ENCODE data around the gene SHB. TPM values are rescaled to one million over a fixed set of nuclear protein-coding genes. Genes with fewer than 3 reads are reported as not detected.

Gene SHB
- total RNA-seq, 1 donor from 2014 or later: 22.5 TPM

DNA sequence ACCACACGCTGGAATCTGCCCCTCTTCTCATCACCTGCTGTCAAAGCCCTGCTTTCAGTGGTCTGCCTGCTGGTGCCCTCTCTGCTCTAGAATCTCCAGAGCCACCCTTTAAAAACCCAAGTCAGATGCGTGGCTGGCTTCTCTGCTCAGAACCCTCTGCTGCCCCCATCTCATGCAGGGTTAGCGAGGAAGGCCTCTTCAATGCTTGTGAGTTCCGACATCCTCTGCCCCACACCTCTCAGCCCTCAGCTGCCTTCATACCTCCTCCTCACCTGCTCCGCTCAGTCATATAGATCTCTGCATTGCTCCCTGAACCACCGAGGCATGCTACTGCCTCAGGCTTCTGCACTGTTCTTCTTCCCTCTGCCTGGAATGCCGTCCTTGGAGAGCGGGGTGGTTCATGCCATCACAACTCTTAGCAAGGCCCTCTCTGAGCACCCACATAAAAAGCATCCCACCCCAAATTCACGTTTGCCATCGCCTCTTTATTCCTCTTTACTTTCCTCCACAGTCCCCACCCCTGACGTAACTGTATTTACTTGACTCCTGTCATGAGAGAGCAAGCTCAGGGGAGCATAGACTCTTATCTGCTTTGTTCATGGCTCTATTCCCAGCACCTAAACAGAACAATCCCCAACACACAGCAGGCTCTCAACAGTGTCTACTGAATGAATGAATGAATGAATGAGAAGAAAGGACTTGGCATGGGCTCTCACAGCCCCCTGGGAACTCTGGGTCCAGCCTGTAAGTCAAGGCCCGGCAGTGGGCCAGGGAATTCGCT lies 10.4 kb downstream of the SHB start:
- H3K27me3 Mint-ChIP-seq: no peaks in the 10 kb centered on the region
- no peak for TF ChIP-seq CTCF (IDR thresholded peaks at IDR 0.05; ENCODE audit: unreplicated experiment)
- DNase-seq (ENCODE audit: low spot score, unreplicated experiment): no peak
- H3K4me1 Mint-ChIP-seq (ENCODE audit: low read depth): peaks cover 35% of the 10 kb centered on the region
- no peak overlapping the region for H3K4me3 Mint-ChIP-seq (ENCODE audit: low read depth)
- H3K36me3 Mint-ChIP-seq (ENCODE audit: insufficient read depth): peaks cover 2% of the 10 kb centered on the region
- H3K9me3 Mint-ChIP-seq (ENCODE audit: low read depth): no peaks in the 10 kb centered on the region
- H3K27ac Mint-ChIP-seq: peak overlapping the region; percentile 22

- peaks cover 2% of the 10 kb centered on the region for H3K36me3 Mint-ChIP-seq (ENCODE audit: insufficient read depth)
- H3K4me1 Mint-ChIP-seq (ENCODE audit: low read depth): peaks cover 37% of the 10 kb centered on the region
- no peak for DNase-seq (ENCODE audit: low spot score, unreplicated experiment)
- no peaks in the 10 kb centered on the region for H3K9me3 Mint-ChIP-seq (ENCODE audit: low read depth)
- no peak overlapping the region for H3K4me3 Mint-ChIP-seq (ENCODE audit: low read depth)
- H3K27me3 Mint-ChIP-seq: no peaks in the 10 kb centered on the region
- no peak overlapping the region for H3K27ac Mint-ChIP-seq
- TF ChIP-seq CTCF (IDR thresholded peaks at IDR 0.05; ENCODE audit: unreplicated experiment): no peak
These were observed 11.4 kb downstream of the SHB start for GRCh38 chr9:38057416-38058195.

GRCh38 chr9:38054653-38055052 lies 14.4 kb downstream of the SHB start:
- H3K27ac Mint-ChIP-seq: no peak overlapping the region
- H3K4me1 Mint-ChIP-seq (ENCODE audit: low read depth): peaks cover 44% of the 10 kb centered on the region
- TF ChIP-seq CTCF (IDR thresholded peaks at IDR 0.05; ENCODE audit: unreplicated experiment): no peak
- DNase-seq (ENCODE audit: low spot score, unreplicated experiment): no peak
- no peak overlapping the region for H3K4me3 Mint-ChIP-seq (ENCODE audit: low read depth)
- H3K36me3 Mint-ChIP-seq (ENCODE audit: insufficient read depth): peaks cover 5% of the 10 kb centered on the region
- no peaks in the 10 kb centered on the region for H3K9me3 Mint-ChIP-seq (ENCODE audit: low read depth)
- no peaks in the 10 kb centered on the region for H3K27me3 Mint-ChIP-seq

DNA sequence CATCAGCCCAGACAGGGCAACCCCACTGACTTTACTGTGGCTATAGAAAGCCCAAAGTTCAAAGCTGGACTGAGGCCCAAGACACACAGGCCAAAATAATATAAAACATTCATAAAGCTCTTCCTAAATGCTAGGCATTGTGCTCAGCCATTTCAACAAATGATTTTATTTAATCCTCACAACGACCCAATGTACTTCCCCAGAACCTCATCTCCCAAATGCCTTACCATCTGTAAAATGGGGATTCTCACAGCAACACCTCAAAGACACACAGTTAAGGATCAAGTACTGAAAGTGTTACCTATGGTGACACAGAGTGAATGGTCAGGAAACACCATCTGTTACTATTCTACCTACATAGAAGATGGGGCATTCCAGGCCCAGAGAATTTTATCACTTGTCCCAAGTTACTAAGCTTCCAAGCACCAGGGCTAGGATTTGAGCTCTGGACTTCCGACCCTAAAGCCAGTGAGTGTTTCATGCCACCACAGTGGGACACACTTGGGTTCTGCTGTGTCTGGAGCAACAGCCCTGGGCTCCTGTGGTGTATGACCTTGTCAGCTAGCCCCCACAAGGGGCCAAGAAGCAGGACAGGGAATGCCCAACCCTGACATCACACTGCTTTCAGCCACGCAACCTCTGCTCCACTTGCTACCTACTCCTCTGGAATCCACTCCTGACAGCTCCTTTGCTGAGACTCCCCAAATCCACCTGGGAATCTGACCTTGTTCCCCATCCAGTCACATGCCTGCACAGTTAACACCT lies 15.1 kb downstream of the SHB start:
- H3K36me3 Mint-ChIP-seq (ENCODE audit: insufficient read depth): peaks cover 4% of the 10 kb centered on the region
- H3K27ac Mint-ChIP-seq: peak overlapping the region; percentile 15
- no peak for TF ChIP-seq CTCF (IDR thresholded peaks at IDR 0.05; ENCODE audit: unreplicated experiment)
- no peaks in the 10 kb centered on the region for H3K9me3 Mint-ChIP-seq (ENCODE audit: low read depth)
- no peak for DNase-seq (ENCODE audit: low spot score, unreplicated experiment)
- H3K4me1 Mint-ChIP-seq (ENCODE audit: low read depth): peaks cover 37% of the 10 kb centered on the region
- H3K27me3 Mint-ChIP-seq: no peaks in the 10 kb centered on the region
- H3K4me3 Mint-ChIP-seq (ENCODE audit: low read depth): no peak overlapping the region
